ENCODE data around the gene LPP.

Gene LPP

GRCh38 chr3:188380722-188381121 is 226.8 kb downstream of the LPP start:
- DNase-seq = no peak

DNA sequence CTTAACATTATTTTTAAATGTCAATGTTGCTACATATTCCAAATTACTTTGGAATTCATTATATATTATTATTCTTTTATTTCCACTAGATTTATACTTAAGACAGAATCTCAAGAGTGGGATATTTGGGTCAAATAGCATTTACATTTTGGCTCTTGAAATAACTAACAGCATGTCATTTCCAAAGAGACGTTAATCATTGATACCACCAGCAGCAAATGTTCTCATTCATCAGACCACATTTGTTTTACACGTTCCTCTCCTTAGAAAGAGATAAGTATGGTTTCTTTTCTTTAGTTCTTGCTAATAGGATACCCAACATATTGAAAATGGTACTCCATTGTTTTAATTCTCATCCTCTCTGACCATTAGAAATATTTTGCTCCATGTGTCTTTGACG is 229.8 kb downstream of the LPP start:
- no peak for DNase-seq

- no peak for DNase-seq
These were observed 231.3 kb downstream of the LPP start for GRCh38 chr3:188385295-188385694.

DNA sequence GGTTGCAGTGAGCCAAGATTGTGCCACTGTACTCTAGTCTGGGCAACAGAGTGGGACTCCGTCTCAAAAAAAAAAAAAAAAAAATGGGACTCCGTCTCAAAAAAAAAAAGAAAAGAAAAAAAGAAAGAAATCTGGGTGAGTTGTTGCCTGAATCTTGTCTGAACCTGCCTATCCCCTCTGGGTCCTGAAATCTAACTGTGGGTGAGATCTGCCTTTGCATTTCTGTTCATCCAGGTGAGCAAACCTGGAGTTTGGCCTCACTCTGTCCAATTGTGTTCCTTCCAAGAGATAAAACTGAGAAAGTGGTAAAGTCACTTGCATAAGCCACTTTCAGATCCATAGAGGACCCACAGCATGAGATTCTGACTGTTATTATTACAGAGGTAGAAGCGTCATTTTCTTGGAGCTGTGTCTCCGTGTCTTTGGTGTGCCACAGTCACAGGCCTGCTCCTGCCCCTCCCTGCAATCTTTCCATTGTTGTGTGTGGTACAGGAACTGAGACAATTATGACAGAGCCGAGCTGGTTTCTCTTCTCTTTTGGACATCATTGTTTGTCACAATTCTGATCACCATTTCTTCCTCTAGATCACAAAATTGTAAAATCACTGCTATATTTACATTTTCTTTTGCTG is 235.9 kb downstream of the LPP start:
- no peak for DNase-seq

DNA sequence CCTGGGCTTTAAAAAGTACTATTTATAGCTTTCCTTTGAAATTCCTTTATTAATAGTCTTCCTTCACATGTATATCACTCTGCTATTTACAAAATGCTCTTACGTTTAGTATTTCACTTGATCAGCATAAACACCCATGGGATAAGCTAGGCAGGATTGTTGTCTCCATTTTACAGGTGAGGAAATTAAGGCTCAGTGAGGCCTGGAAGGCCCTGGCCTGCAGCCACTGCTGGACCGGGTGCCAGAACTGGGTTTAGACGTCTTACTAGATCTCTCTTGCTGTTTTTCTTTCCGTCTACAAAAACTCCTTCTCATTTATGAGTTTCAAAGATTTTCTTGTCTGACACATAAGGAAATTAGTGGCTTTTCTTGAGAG is 236.4 kb downstream of the LPP start:
- DNase-seq = no peak

GRCh38 chr3:188390775-188391443 is 237.0 kb downstream of the LPP start:
- DNase-seq = no peak

DNA sequence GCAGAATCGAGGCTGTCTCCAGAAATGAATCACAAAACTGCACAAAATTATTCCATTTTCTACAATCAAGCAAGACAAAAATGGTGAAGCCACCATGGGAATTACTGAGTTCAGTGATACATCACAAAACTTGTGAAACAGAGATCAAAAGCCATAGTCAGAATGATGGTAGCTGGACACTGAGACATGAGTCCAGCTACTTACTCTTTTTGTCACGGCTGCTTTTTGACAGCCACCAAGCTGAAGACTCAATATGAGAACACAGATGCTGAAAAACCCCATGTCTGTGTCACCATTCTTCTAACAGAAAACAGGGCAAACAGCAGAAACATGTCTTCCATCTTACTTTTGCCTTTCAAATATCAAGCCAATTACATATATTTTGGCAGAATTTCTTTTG is 237.6 kb downstream of the LPP start:
- DNase-seq = no peak

DNA sequence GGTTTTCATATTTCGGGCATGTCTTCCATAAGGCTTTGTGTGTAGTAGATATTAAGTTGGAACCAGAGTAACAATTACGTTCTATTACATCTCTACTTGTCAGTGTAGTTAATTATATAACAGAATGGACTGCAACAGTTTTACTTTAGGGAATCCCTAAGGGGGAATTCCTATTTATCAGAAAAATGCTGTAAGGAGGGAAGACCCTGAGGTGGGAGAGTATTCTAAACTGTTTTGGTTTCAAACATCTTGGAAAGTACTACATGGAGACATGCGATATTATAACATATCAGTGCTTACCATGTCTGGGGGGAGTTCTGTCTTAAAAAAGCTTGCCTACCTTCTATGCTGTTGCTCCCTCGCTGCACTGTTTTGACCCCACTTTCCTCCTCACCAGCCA is 238.1 kb downstream of the LPP start:
- no peak for DNase-seq

DNA sequence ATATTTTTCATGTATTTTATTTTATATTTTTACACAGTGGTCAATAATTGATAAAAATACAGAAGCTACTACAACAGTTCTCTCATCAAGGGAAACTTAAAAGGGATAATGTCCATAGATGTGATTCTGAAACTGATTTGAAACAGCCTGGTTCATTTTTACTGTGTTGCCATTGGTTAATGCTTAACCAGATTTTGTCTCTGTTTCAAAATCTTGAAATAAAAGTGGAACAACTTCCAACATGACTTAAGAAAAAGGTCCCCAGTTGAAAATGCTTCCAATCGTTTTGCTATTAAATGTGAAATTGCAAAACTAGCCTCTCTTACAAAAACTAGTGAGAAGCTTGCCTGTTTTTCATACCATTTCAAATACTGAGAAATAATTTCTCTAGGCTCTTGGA is 240.7 kb downstream of the LPP start:
- no peak for DNase-seq

- no peak for DNase-seq
These were observed 242.3 kb downstream of the LPP start for GRCh38 chr3:188396251-188396650.

- DNase-seq = no peak
These were observed 242.9 kb downstream of the LPP start for GRCh38 chr3:188396900-188397299.

GRCh38 chr3:188397766-188398705 is 244.1 kb downstream of the LPP start:
- no peak for DNase-seq

DNA sequence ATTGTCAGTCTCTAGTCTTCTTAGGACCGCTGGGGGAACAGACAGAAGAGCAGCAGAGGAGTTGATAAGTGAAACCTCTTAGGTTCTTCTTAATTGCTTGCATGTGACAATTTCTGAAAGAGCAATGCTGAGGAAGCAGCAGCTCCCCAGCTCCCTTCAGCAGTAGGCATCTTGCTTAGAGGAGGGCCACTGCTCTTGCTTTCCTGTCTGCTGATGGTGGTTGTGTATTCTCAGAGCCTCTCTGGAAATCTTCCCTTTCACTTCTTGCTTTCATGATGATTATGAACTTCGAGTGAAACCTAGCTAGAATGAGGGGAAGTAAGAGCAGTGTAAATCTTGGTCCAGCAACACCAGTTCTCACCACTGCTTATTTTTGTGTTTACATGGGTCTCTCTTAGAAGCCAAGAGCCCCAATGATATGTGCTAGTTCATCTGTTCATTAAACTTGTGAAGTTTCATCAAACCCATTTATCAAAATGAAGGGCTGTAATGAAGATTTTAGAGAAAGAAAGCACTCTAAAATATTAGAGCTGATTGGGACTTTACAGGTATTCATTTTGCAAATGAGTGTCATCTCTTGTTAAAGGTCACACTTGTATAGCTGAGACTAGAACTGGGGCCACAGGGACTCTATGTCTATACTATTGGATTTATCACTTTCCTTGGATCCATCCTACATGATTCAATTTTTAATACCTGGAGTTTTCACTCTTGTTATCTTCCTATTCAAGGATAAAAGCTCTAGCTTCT is 246.7 kb downstream of the LPP start:
- no peak for DNase-seq

DNA sequence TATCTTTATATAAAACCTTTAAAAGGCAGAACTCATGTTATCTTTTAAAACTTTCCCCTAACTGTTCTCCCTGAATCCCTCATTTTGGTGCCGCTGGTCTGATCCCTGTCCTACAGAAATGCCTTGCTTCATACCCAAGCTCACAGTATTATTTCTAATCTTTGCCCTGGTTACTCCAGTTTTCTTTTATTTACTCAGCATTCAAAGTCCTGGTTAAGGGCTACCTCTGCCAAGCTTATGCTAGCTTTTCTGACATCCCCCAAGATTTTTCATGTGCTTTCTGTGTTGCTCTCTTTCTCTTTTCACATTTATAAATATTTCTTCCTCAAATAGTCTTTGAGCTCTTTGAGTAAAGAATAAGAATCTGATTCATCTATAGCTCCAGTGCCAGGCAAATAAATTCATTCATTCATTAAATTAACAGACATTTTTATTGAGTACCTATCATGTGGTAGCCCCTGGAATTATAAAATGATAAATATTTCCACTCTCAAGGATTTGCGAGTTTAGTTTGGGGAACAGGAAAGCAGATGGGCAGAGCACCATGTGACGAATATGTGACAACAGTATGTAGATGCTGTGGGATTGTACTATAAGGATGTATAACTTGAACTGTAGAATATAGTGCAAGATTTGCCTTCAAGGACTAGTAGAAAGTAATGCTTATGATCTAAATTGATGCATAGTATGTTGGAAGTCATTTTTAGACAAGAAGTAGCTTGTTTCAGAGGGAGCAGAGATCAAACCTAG is 247.5 kb downstream of the LPP start:
- no peak for DNase-seq

- DNase-seq = no peak
These were observed 248.3 kb downstream of the LPP start for GRCh38 chr3:188402229-188402628.

DNA sequence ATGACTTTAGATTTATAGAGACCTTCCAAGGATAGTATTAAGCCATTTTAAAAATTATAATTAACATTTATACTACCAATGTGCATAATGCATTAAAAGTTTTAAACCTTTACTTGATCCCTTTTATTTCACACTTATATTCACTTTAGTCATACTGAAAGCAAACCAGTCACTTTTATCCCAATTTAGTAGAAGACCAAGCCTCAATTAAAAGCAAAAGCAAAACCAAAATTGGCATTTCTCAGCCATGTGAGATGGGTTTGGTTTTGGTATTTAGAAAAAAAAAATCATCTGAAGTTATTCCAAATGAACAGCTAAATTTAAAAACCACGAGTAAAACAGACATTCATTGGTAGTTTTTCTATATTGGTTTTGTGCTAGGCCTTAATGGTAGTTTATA is 249.4 kb downstream of the LPP start:
- DNase-seq = no peak

GRCh38 chr3:188404124-188404523 is 250.2 kb downstream of the LPP start:
- no peak for DNase-seq

DNA sequence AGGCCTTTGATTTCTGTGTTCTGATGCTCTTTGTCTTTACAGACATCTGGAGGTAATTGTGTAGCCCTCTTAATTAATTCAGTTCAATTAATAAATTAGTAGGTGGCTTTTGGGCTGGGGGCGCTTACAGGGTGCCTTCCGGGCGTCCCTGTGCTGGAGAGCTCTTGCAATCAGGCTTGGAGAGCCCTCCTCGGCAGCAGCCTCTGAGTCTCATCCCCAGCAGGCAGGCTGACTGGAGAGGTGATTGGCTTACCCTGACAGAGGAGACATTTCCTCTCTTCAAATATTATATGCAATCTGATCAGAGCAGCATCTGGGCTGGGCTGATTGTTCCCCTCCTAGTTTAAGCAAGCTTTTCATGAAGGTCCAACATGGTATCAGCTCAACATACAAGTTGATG is 250.7 kb downstream of the LPP start:
- no peak for DNase-seq

GRCh38 chr3:188407158-188407880 is 253.4 kb downstream of the LPP start:
- no peak for DNase-seq

DNA sequence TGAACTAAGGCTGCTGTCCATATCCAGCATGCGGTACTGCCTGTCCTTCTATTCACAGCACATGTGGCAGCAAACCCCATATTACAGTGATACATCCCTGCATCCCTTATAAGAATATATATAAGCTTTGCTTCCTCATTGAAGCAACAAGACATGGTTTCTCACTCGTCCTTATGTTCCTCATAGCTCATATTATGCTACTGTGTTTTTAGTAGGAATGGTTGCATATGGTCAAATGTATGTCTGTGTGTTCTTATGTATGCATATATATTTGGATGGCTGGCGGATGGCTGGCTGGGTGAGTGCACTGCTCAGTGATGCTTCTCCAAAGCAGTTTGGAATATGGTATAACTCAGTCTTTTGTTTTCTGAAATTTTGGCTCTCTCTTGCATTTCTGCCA is 254.9 kb downstream of the LPP start:
- DNase-seq = no peak

GRCh38 chr3:188411750-188412149 is 257.8 kb downstream of the LPP start:
- DNase-seq = no peak

DNA sequence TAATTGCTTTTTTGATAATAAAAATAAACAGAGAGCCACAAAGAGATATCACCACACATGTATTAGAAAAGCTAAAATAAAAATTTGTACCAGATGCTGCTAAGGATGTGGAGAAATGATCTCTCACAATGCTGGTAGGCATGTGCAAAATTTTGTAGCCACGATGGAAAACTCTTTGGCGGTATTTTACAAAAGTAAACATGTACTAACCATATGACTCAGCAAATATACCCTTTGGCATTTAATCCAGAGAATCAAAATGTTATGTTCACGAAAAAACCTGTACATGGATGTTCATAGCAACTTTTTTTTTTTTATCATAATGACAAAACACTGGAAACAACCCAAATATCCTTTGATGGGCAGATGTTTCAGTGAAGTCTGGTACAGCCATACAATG is 261.2 kb downstream of the LPP start:
- DNase-seq = no peak

Measured in GOT3 (cell line).